Middle frontal gyrus (tissue), 1 donor: ENCODE results near the gene MTERF4.

ENCODE experiments used
- DNase-seq: peaks from one replicate; pipeline ENCODE4 v3.0.0-alpha.2; 2015; ENCODE audit warnings: low spot score; ENCODE audit errors: extremely low spot score

Gene MTERF4

DNA sequence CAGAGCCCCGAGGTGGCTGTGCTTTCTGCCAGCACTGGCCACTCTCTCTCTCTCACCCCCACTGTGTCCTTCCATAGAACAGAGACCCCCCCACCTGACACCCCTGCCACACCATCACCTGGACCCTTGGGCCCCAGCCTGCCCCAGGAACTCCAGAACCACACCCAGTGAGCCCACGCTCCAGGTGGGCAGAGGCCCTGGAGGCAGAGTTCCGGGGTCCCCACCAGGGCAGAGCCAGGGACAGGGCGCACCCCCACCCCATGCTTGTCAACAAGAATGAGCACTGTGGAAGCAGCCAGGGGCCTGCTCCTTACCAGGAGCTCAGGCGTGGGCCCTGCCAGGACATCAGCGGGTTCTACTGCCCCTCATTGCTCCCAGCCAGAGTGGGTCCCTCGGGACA lies 32.6 kb upstream of the MTERF4 start:
- no peak for DNase-seq

- DNase-seq = no peak
These were observed 31.3 kb upstream of the MTERF4 start for GRCh38 chr2:241133436-241133820.

DNA sequence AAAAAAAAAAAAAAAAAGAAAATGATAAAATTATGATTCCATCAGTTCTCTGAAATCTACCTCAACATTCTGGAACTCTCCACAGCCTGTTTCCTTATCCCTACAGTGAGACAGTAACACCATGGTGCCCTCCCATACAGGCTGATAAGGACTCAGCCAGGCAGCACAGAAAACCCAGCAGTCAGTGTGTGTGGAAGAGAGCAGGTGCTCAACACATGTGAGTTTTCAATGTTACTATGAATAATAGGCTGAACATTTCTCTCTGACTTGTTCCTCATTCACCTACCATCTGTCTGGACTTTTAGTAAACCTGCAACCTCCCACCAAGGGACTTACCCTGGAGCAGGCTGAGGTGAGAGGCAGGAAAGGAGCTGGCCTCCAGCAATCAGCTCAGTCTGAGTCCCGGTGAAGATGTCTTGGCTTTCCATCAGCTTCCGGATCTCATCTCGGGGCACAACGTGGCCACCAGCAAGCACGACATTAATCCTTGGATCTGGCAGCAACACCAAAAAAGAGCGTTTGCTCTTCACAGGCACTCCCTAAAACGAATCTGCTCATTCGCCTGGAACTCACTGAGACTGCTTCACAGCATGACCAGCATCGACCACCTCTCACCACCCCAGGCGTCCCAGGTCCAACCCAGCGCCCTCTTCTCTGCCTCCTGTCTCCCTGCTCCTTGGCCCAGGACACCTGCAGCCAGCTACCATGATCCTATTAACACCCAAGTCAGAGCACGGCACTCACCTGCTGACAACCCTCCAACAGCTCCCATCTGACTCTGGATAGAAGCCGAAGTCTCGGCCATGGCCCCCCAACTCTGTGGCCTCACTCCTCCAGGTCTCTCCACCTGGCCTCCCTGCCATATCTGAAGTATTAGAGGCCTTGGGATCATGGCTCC lies 30.7 kb upstream of the MTERF4 start:
- no peak for DNase-seq

DNA sequence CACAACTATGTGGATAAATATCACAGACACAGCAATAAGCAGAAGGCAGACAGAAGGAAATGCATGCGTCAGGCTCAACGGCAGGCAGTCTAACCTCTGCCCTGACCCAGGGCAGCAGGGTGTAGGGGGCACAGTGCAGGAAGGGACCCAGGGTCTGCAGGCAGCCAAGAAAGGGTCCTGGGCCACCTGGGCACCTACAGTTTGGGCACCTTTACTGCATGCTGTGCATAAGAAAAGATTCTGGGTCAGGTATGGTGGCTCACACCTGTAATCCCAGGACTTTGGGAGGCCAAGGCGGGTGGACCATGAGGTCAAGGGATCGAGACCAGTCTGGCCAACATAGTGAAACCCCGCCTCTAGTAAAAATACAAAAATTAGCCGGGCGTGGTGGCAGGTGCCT lies 29.4 kb upstream of the MTERF4 start:
- no peak for DNase-seq

GRCh38 chr2:241130316-241130715 lies 28.2 kb upstream of the MTERF4 start:
- no peak for DNase-seq

- no peak for DNase-seq
These were observed 27.2 kb upstream of the MTERF4 start for GRCh38 chr2:241129086-241129871.

GRCh38 chr2:241128266-241128665 lies 26.2 kb upstream of the MTERF4 start:
- DNase-seq = no peak

DNA sequence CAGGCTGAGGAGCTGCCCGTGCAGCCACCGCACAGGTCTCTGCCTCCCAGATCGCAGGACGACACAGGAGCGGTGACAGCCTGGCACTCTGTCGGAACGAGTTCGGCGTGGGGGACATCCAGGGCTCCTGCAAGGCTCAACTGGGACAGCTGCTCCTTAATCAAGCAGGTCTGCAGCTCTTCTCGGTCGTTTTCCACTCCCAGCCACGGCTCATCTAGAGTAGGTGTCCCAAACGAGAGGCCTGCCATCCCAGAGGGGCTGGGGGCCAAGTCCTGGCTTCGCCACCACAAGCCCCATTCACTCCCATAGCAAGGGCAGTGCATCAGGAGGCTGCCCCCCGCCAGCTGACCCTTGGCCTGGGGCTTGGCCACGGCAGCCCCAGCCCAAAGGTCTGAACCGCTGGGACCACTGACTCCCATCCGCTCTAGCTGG lies 24.7 kb upstream of the MTERF4 start:
- DNase-seq = no peak

DNA sequence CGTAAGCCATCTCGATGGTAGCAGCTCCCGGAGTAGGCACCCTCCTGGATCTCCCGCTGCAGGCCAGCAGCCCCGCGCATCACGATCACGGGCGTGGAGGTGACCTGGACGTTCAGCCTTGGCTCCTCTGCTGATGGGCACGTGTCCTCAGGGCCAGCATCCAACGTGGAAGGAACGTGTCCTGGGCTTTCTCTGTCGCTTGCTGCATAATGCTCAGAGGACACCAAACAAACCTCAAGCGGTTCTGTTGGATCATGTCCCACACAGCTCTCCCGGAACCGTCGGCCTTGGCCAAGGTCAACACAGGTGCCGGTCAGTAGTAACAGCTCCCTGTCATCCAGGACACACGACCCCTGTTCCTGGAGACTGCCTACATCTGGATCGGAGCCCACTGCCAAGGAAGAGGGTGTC lies 24.1 kb upstream of the MTERF4 start:
- DNase-seq = no peak

GRCh38 chr2:241125626-241126025 lies 23.5 kb upstream of the MTERF4 start:
- no peak for DNase-seq

DNA sequence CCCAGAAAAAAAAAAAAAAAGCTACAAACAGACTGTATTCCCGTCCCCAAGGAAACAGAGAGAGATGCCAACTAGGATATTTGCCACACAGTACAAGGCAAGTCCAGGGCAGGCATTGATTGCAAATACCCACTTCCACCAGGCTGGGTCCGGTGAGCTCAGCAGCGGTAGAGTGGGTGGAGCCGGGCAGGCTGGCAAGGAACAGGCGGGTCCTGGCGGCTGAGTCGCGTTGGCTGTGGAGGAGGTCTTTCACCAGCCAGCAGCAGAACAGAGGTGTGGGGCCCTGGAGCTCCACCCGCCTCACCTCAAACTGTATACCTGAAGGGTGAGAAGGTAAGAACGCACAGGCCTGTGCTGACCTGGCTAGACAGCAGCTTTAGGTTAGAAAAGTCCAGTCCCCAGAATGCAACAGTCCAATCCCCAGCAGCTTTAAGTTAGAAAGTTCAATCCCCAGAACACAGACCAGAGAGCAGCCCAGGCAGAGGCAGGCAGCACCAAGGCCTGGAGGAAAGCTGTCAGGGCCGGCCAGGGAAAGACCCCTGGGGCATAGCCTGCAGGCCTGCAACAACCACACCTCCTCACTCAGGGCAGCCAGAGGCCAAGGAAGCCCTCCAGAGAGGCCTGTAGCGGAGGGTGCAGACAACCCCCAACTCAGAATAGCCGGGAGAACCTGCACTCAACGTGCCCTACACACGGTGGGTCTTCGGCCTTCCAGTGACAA lies 21.9 kb upstream of the MTERF4 start:
- no peak for DNase-seq

DNA sequence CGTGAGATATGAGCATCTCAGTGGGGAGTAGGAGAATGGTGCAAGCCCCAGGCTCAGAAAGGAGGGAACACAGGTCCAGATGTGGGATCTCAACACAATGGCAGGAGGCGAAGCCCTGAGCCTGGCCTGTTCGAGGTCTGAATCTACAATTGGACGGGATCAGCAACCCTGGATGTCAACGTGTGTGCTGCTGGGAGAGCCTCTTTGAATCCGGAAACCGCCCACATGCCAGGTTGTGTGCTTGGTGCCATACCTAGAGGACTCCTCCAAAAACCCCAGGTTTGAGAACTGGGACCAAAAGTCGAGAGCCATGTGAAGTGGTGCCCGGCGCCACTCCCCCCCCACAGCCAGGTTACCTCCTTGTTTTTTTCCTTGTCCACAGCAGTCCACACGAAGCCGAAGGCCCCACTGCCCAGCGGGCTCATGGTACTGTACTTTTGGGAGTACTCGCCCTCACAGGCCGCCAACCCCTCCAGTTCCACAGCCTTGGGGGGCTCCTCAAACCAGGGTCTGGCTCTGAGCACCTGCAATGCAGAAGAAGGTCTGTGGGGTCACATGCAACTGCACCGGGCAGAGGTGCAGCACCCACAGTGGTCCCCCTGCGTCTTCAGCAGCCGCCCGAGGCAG lies 20.4 kb upstream of the MTERF4 start:
- DNase-seq = no peak

DNA sequence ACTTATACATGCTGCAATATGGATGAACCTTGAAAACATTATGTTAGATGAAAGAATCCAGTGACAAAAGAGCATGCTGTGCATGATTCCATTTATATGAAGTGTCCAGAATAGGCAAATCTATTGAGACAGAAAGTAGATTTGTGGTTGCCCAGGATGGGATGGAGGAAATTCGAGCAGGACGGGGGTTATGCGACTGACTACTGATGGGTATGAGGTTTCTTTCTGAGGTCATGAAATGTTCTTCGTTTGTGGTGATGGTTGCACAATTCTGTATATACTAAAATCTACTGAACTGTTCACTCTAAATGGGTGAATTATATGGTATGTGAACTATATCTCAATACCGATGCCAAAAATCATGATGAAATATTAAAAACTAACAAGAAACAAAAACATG lies 18.9 kb upstream of the MTERF4 start:
- DNase-seq = no peak

- DNase-seq = no peak
These were observed 18.4 kb upstream of the MTERF4 start for GRCh38 chr2:241120440-241120839.

DNA sequence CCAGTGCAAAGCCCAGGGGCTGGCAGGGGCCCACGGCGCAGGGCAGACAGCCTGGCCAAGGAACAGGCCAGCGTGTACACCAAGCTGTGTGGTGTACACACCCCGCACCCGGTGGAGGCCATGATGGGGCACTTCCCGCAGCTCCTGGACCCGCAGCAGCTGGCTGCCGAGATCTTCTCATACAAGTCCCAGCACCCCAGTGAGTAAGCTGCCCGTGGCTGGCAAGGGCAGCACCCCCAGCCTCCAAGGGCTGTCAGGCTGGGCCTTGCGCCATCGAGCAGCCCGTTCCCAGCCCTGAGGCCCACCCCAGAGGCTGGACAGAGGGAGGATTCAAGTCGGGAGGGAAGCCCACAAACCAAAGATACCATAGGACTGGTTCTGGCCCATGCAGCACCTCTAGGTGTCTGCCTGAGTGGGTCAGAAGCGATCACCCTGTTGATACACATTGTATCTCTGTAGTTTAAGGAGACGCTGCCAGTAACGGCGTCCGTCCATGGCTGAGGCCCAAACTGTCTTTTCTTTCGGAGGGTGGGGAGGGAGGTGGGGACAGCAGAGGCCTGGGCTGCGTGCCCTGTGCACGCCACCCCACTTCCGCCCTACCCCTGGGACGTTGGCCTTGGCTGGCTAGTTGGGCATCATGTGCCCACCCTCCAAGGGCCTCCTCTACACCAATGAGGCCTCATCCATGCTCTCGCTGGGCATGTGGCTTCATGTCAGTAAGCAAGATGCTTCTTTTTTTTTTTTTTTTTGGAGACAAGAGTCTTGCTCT lies 16.8 kb upstream of the MTERF4 start:
- DNase-seq = no peak

DNA sequence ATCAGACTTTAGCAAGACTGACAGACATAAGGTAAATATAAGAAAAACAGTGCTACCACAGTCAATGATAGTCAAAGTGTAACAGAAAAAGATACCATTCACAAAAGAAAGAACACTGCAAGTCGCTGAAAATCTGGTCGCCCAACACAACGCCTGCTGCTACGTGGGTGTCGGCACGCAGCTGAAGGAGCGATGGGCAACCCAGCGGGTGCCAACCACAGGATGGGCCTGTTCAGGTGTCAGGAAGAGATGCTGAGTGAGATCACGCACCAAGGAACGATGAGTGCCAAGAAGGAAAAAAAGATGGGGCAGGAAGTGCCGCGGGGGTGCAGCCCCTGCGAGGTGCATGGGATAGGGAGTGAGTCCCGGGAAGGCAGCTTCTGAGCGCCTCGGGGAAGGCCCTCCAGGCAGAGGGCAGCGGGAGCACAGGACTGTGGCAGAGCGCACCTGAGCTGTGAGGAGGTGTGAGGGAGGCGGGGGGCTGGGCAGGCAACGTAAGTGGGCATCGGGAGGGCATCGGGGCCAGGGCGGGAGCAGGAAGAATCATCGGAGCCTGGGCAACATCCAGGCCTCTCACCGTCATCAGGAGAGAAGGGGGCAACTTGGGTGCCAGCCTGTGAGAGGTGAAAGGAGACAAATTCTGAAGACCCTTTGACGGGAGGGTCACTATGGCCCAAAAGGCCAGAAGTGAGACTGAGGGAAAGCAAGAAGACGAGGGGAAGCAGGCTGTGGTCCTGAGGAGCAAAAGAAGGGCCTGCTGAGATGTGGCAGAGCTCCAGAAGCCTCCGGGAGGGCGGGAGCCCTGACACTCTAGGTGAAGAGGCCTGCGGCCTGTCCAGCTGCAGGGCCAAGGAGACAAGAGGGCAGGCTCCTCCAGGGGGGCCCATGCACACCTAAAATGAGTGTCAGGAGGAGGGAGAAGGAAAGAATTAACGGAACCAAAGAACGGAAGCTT lies 14.8 kb upstream of the MTERF4 start:
- no peak for DNase-seq

DNA sequence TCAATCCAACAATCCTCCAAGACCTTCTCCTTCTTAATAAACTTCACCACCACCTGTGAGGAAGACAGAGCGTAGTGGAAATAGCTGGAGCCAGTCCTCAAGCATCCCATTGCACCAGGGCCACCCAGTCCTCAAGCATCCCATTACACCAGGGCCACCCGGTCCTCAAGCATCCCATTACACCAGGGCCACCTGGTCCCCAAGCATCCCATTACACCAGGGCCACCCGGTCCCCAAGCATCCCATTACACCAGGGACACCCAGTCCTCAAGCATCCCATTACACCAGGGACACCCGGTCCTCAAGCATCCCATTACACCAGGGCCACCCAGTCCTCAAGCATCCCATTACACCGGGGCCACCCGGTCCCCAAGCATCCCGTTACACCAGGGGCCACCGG lies 13.3 kb upstream of the MTERF4 start:
- DNase-seq = no peak

GRCh38 chr2:241114836-241115235 lies 12.7 kb upstream of the MTERF4 start:
- DNase-seq = no peak

DNA sequence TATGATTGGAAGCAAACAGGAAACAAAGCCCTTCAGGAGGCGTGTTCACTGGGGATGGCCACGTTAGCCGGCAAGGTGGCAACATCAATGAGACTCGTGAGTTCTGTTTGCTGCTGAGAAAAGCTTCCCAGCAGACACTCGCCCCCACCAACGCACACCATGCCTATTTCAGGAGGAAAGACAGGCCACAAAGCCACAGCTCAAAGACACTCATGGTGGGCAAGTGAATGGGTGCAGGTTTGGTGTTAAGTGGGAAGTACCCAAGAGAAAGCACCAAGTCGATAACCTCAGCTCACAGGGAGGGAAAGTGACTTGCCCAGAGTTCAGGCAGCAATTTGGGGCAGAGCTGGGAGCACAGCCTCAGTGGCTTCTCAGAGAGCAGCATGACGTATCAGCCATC lies 10.5 kb upstream of the MTERF4 start:
- no peak for DNase-seq

GRCh38 chr2:241112046-241112445 lies 10.0 kb upstream of the MTERF4 start:
- no peak for DNase-seq
